GM19467 (cell line): Measurements from ENCODE around the gene ZNF688.
"Not testable (repeated sequence)": the region's sequence is repeated elsewhere in the genome, so short reads cannot be mapped to it uniquely, and the experiment has no call there.

Experiments
- ATAC-seq: cut with Tn5 transposase; IDR thresholded peaks from one replicate; pipeline ENCODE4 v1.9.1; 2021; ENCODE audit warnings: mild to moderate bottlenecking, moderate library complexity; ENCODE audit not compliant: unreplicated experiment

ZNF688 gene

DNA sequence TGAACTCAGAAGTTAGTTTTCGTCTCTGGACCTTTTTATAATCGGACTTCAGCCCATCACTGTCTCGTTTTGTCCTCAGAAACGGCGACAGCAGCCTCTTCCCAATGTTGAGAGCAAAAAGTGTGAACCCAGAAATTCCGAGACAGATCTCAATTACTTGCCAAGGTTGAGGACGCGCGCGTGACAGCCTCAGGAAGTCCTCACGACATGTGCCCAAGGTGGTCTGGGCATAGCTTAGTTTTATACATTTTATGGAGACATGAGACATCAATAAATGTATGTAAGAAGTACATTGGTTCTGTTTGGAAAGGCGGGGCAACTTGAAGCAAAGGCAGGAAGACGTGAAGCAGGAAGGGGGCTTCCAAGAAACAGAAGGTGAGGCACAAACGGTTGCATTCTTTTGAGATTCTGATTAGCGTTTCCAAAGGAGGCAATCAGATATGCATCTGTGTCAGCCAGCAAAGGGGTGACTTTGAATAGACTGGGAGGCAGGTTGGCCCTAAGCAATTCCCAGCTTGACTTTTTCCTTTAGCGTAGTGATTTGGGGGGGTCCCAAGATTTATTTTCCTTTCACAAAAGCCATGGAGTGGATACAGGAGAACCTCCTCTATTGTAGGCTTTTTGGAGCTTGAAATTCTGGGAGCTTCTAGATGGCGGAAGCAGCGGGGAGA lies 36.3 kb downstream of the ZNF688 start:
- ATAC-seq = peak; percentile 13

DNA sequence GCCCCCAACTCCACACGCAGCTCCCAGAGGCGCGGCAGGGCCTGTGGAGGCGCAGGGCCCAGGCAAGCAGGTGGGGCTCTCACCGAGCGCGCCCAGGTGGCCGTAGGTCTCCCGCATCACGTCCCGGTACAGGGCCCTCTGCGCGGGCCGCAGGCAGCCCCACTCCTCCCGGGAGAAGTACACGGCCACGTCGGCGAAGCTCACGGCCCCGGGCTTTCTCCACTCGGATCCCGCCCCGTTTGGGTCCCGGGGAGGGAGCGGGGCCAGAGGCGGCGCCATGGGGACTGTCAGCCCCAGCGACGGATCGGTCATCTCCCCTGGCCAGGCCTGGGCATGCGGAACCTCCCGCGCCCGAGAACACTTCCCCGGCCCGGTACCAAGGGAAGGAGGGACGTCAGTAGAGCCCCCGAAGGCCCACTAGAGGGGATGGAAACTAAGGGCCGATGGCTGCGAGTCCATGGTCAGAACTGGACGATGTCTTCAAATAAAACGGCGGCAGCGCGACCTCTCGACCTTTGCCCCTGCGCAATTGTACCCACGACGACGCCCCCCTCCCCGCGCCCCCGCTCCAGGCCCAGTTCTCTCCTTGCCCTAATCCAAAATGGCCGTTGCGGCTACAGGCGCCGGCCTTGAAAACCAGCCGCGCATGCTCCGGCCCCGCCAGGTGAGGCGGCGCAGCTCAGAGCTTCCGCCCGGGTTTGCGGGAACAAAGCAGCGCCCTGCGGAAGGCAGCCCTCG lies 37.0 kb downstream of the ZNF688 start, which contains the start of gene ZNF747:
TSS of gene ZNF747 (minus strand) at position 491 of the 738 bp plus-strand sequence. CDS start at position 312, 179 bp downstream.
- ATAC-seq = peak; percentile 51

- peak; percentile 5 for ATAC-seq
Observed at GRCh38 chr16:30533748-30534367, 37.7 kb downstream of the ZNF688 start.

- ATAC-seq = no peak
Observed at GRCh38 chr16:30533146-30533522, 38.4 kb downstream of the ZNF688 start.

- no peak for ATAC-seq
Observed at GRCh38 chr16:30532285-30533145, 39.0 kb downstream of the ZNF688 start.

DNA sequence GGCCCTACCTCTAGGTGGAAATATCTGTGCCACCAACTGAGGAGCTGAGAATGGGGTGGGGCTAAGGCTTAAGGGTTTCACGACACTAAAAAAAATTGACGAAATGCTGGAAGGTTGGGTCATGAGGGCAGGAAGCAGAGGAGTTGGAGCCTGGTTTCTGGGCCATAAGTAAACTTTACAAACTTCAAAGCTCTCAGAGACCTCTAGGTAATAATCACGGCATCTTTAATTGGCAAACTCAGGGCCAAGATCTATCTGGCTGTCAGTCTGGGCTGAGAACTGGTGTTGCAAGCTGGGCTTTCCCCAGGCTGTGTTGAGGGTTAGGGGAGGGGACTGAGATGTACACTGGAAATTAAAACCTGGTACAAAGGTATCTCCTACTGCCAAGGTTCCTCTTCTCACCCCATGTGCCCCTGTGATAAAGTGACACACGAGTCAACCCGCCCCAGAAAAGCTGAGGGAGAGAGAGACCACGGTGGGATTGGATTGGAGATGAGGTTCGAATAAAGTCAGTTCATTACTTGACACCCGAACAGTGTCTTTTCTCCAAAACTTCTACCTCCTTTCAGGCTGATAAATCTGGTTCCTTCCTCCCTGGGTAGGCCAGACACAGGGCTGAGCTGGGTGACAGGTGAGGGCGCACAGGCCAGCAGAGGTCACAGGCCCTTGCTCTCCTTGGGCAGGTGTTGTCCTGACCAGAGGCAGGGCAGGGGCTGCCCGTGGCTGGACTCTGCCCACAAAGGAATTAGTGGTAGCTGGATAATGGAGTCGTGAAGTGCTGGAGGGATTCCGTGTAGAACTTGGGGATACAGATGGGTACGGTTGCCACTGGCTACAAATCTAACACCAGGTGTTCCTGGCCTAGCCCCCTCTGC lies 41.1 kb downstream of the ZNF688 start:
- ATAC-seq = no peak

GRCh38 chr16:30528799-30529457 lies 42.6 kb downstream of the ZNF688 start:
- ATAC-seq = no peak

DNA sequence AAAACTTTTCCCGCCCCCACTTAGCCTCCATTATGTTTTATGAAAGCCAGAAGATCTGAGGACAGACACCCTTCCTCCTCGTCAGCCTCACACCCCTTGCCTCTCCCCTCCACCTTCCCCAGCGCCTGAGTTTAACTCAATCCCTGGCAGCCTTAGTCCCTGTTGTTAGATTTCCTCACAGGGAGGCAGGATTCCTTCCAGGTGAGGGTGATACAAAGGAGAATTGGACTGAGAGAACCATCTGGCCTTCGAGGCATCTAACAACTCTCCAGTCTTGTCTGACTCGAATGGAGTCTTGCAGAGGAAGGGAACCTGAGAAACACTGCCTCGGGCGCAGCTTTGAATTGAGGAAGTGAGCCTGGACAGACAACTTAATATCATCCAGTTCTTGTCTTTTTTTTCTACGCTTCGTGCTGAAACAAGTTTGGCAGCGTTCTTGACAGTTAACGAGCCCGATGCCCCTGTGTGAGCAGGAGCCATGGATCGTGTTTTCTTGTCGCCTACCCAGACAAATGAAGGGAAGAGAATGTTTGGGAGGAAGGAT lies 43.8 kb downstream of the ZNF688 start:
- ATAC-seq = peak; percentile 1

DNA sequence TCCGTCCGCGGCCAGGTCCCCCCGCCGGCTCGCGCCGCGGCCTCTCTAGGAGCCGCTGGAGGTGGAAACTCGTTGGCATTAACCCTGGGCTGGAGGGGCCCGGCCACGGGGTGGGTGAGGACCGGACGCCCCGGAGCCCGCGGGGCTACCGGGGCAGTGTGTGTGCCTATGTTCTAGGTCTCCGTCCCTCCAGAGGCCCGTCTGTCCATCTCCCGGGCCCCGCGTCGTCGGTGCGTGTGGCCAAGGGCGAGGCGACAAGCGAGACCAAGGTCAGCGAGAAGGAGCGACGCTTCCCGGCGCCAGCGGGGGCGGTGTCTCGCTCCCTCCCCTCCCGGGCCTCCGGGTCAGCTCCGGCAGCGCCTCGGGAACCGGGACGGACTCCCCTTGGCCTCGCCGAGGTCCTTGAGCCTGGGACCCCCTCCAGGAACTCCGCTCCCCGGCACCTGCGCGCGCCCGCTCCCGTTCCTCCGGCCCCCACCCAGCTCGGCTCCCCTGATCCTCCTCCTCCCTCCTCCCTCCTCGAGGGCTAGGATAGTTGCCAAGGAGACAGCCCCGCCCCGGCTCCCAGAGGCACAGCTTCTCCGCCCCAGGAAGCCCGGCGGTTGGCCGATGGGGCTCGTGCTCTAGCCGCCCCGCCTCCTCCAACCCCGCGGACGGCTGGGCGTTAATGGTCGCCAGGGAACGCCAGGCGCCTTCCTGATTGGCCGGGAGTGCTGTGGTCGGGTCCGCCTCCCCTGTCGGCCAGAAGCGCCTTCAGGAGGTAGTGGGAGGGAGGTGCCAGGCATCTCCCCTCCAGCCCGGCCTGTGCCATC lies 44.5 kb downstream of the ZNF688 start:
- peak; percentile 71 for ATAC-seq

DNA sequence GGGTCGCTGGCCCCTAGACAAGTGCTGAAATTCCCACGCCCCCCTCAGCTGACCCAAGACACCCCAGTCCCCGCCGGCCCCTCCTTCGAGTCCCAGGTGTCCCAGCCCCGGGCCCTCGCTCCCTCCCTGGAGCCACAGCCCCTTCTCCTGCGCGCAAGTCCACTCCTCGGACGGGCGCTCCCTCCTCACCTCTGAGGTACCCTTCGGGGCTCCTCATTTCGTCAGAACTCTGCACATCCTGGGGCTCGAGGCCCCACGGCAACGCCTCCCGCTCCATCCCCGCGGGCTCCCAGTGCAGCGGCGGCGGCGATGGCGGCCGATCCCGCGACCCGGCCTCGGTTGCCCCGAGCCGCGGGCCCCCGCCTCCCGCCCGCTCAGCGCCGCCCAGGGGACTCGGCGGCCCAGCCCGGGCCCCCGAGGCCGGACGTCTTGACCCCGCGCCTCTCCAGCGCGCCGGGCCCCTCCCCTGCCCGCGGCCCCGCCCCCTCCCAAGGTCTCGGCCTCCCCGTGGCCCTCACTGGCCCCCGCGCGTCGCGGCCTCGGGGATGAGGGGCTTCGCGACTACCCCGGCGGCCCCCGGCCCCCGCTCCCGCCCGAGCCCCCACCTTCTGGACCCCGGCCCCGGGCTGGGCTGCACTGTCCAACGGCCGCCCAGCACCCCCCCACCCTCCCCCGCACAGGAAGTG lies 45.2 kb downstream of the ZNF688 start, which contains the start of gene ZNF768:
TSS of gene ZNF768 (minus strand) at position 430 of the 686 bp plus-strand sequence. CDS start at position 277, 153 bp downstream.
- peak; percentile 17 for ATAC-seq

DNA sequence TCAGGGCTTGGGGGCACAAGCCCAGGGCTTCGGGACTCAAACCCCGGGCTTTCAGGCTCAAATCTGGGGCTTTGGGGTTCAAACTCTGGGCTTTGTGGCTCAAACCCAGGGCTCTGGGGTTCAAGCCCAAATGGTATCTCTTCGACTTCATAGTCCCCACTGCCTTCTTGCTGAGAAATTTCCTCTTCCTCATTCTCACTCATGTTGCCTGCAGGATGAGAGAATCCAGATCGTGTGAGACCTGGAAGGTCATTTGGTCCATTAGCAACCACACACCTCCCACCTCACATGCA lies 45.7 kb downstream of the ZNF688 start:
- ATAC-seq = no peak

- no peak for ATAC-seq
Observed at GRCh38 chr16:30524575-30525568, 46.6 kb downstream of the ZNF688 start.

GRCh38 chr16:30523768-30524574 lies 47.5 kb downstream of the ZNF688 start:
- no peak for ATAC-seq

DNA sequence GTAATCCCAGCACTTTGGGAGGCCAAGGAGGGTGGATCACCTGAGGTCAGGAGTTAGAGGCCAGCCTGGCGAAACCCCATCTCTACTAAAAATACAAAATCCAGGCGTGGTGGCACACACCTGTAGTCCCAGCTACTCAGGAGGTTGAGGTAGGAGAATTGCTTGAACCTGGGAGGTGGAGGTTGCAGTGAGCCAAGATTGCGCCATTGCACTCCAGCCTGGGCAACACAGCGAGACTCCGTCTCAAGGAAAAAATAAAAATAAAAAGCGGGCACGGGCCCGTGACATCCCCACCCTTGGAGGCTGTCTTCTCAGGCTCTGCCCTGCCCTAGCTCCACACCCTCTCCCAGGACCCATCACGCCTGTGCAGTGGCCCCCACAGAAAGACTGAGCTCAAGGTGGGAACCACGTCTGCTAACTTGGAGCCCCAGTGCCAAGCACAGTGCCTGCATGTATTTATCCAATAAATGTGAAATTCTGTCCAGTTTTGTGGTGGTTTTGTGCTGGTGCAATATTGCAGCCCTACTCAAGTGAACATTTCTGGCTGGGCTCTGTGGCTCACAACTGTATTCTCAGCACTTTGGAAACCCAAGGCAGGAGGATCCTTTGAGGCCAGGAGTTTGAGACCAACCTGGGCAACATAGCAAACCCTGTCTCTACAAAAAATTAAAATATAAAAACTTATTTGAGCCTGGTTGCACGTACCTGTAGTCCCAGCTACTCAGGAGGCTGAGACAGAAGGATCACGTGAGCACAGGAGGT lies 48.6 kb downstream of the ZNF688 start:
- ATAC-seq = not testable (repeated sequence)
